ENCODE data around the gene MESD. TPM values are rescaled to one million over a fixed set of nuclear protein-coding genes. Genes with fewer than 3 reads are reported as not detected.
A peak's percentile ranks its signal among the peaks of the same experiment; 100 is the strongest.

Gene MESD
- polyA plus RNA-seq, 4 donors, result 39.7 to 44.3 (median 42.3) TPM

DNA sequence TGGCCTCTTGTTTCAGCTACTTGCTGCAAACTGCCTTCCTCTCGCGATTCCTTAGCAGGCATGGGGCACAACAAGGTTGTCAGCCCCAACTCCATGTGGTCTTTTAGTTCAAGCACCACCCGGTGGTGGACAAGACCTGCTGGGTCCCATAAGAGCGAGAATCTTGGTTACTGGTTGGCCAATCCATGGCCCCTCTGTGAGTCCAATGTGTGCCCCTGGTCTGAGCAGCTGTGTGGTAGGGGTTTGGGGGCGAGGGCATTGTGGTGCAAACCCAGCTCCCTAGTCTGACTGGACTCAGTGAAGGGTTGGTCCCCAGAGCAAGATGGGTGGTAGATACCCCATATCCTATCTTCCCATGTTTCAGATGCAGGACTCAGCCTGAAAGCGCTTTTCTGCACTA is 48.8 kb downstream of the MESD start:
- no peak for DNase-seq (ENCODE audit: low read depth in 4 of 4, low spot score in 2 of 4)

DNA sequence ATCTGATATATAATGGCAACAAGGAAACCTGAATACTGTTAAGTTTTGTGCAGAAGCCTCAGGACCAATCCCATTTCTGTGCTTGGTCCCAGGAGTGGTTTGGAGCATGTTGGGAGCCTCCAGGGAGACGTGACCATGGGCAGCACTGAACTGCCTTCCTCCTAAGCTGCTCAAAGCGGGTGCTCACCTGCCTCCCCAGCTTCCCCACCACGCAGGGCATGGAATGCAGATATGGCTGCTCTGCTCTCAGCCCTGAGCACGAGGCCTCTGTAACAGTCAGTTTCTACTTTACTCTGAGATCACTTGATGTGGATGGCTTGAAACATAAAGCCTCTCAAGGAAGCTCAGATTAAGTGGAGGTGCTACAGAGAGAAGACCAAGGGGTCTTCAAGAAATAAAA is 49.3 kb downstream of the MESD start:
- DNase-seq (ENCODE audit: low read depth in 4 of 4, low spot score in 2 of 4), result no peak

DNA sequence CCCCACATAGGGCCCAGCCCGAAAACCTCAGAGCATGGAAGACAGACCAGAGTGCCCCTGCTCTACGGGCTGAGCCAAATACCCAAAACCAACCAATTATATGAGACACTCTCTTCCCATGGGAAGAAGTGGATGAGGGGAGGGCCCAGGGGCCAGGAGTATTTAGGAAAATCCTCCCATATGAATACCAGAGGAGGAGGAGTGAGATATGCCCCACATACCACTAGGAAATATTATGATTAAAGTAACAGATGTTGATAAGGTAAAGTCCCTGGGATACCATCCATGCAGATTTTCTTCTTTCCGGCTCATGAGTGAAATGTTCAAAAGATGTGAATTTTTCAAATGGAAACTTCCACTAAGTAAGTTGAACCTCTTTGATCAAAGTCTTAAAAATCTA is 50.4 kb downstream of the MESD start:
- DNase-seq (ENCODE audit: low read depth in 4 of 4, low spot score in 2 of 4), result no peak

DNA sequence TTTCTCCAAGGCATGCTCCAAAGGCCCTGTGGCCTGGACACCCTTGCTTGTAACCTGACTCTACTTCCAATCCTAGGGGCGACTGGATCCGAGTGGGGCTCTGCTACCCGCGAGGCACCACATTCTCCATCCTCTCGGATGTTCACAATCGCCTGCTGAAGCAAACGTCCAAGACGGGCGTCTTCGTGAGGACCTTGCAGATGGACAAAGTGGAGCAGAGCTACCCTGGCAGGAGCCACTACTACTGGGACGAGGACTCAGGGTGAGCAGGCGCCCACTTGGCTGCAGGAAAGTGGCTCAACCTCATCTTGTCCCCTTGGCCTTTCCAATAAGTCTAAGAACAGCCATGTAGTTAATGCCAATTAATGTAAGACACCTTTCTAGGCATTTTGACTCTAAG is 51.9 kb downstream of the MESD start:
- DNase-seq (ENCODE audit: low read depth in 4 of 4, low spot score in 2 of 4), result no peak

DNA sequence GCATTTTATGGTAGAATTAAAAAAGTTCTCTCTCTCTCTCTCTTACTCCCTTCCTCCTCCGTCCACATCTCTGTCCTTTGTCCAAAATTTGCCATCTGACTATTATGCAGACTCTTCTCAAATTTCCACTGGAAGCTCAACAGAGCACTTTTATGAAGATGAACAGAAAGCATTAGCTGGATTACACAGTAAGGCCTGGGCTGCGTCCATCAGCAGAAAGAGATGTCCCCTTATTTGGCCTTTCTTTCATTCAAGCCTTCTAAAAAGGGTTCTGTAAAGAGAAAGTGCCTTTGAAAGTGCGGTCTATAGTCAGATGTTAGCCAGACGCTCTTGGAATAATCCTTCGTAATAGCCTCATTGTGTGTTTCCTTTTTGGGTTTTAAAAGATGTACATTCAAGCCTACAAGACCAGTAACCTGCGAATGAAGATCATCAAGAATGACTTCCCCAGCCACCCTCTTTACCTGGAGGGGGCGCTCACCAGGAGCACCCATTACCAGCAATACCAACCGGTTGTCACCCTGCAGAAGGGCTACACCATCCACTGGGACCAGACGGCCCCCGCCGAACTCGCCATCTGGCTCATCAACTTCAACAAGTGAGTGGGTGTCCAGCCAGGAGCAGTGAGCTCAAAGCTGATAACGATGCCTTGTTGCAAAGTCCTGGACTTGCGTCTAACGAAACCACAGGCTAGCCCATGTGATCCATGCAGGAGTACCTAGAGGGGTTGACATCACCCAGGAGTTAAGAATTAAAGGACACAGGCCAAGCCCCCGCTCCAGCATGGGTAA is 53.1 kb downstream of the MESD start:
- DNase-seq (ENCODE audit: low read depth in 4 of 4, low spot score in 2 of 4), result no peak

DNA sequence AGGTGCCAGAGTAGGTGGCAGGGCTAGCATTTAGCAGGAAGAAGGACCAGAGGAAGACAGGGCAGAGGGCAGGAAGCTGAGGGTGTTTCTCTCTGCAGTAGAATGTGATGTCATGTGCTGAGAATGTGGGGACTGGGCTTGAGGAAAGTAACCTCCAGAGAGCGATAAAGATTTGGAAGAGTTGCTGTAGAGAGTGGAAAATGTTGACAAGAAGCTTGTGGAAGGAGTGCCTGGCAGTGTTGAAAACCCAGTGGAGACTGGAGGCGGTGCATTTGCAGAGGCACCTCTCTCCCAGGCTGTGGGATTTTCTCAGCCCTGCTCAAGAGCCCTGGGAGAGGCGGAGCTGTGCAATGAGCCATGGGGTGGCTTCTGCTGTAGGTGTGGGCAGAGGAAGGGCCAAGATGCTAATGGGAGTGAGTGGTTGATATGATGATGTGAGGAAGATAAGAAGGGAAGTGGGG is 54.8 kb downstream of the MESD start:
- no peak for DNase-seq (ENCODE audit: low read depth in 4 of 4, low spot score in 2 of 4)

DNA sequence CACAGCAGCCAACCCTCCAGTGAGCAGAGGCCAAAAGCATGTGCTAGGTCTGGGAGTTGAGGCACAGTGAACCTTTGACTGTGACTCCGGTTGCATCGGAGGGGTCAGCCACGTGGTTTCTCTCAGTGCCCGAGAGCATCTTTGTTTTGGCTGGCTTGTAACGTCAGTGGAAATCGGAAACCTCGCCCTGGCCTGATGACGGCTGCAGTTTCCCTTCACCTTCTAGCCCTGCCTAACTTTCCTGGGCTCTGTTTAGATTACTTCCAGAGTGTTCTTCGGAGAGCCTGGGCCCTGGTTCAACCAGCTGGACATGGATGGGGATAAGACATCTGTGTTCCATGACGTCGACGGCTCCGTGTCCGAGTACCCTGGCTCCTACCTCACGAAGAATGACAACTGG is 56.6 kb downstream of the MESD start:
- peak in 2 of 4 donors; percentile 10 to 11 for DNase-seq (ENCODE audit: low read depth in 4 of 4, low spot score in 2 of 4)

DNA sequence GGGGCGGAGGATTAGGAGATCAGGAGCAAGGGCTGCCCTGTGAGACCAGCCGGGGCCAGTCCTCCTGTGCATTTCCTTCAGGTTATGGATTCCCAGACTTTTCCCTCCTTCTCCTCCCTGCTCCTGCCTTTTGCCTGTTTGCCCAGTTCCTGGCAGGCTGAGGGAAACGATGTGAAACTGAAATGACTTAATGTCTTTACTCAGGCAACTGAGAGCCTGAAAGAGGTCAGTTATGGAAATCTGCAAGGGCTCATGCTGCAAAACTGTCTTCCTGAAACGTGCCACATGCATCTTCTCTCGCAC is 57.2 kb downstream of the MESD start:
- no peak for DNase-seq (ENCODE audit: low read depth in 4 of 4, low spot score in 2 of 4)

DNA sequence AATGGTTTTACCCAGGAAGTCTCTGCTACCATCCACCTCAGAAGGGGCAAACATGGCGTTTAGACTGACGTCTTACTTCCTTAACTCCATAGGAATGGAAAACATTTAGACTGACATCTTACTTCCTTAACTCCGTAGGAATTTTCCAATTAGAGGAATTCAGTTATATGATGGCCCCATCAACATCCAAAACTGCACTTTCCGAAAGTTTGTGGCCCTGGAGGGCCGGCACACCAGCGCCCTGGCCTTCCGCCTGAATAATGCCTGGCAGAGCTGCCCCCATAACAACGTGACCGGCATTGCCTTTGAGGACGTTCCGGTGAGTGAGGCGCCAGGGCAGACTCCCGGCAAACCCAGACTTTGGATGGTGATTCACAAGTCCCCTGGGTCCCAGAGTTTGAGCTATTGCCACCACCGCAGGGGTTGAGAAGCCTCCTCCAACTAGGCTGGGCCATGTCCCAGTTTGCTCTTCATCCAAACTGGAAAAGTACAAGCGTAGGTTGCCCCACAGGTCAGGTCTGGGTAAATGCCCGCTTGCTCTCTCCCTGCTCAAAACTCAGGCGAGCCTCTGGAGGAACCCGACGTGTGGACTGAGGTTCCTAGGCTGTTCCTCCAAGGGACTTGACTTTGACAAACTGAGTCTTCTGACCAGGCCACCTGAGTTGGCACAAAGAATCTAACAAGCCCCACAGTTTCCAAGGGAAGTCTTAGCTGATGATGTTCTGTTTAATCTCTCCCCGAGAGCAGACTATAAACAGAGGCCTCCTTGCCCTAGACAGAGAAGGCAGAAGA is 57.7 kb downstream of the MESD start:
- no peak for DNase-seq (ENCODE audit: low read depth in 4 of 4, low spot score in 2 of 4)

DNA sequence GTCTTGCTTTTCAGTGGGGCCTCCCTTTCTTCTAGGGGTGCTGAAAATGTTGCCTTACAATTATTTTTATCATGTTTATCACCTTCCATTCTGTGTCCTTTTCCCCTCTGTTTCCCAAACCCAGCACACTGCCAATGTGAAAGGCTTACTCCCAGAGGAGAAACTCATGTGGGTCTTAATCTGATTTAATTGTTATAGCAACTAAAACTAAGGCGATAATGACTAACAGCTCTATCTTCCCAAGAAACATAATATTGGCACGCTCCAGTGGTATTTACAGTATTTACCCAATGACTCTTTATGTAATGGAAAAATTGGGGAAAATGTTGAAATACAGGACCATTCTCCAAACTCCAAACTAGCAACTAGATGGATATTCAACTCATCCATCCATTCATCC is 58.4 kb downstream of the MESD start:
- DNase-seq (ENCODE audit: low read depth in 4 of 4, low spot score in 2 of 4), result no peak

DNA sequence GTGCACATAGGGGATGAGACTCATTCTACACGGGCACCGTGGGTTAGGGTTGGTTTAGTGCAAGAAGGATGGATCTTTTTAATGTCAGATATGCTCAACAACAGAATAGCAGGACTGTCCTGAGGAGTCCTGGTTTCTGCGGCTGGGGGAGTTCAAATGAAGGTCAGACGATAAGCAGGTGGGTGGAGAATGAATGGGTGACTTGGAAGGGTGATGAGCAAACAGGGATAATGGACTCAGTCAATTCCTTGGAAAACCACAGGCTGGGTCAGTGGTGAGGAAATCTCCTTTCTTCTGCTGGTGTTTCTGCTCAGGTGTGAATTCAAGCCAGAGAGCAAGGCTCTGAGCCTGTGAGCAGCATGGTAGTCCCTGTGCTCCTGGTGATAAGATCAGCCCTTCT is 59.9 kb downstream of the MESD start:
- DNase-seq (ENCODE audit: low read depth in 4 of 4, low spot score in 2 of 4), result no peak

DNA sequence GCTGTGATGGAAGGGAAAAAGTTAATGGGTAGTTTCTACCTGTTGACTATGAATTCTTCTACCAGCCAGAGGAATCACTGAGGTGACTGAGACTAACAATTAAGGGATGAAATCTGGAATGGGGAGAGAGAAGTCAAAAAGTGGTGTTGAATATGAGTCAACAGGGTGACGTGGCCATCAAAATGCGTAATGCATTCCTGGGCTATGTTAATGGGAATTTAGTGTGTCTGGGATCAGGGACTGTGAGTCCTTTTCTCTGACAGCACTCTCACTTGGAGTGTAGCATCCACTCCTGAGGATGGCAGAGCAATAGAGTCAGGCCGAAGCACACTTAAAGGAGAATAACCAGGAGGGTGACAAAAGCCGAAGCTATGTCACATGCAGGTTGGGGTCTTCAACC is 60.4 kb downstream of the MESD start:
- DNase-seq (ENCODE audit: low read depth in 4 of 4, low spot score in 2 of 4), result no peak

DNA sequence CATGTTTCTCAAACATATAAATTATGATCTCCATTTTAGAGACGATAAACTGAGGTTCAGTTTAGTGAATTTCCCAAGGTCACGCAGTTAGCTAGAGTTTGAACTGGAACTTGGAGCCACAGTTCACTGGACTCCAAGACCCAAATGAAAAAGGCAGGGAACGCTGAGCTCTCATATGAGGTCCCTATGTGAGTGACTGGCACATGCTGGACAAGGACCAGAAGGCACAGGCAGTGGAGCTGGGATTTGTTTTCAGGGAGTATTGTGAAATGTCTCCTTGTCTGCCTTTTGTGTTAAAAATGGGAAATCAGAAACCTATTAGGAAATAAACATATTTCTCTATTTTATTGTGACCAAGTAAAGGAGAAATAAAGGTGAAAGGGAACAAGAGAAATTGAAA is 63.5 kb downstream of the MESD start:
- no peak for DNase-seq (ENCODE audit: low read depth in 4 of 4, low spot score in 2 of 4)

DNA sequence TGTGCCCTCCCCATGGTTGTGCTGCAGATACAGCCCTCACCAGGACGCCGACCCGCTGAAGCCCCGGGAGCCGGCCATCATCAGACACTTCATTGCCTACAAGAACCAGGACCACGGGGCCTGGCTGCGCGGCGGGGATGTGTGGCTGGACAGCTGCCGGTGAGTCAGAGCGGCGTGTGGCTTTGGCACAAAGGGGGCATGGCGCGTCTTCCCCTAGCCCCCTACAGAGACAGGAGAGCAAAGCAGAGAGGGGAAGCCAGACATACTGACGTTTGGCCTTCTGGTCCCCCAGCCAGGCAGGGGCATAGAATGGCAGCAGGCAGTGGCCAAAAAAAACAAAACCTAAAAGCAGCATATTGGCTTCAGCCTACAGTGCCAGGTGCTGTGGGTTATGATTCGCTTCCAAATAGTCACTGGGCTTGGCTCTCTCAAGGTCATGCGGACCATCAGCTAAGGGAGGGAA is 64.0 kb downstream of the MESD start:
- no peak for DNase-seq (ENCODE audit: low read depth in 4 of 4, low spot score in 2 of 4)

DNA sequence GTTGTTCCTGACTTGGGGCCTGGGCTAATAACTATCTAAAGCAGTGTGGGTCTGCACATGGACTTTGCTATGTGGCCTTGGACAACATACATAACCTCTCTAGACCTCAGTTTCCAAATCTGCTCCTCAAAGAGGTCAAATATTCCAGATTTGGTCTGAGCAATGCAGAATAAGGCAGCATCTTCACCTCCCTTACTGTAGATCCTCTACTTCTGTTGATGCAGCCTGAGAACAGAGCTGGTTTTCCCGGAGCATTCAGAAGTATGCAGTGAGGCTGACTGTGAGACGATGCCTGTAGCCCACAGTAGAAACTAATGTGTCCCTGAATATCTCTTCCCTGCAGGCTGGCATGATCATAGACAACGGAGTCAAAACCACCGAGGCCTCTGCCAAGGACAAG is 65.3 kb downstream of the MESD start:
- DNase-seq (ENCODE audit: low read depth in 4 of 4, low spot score in 2 of 4), result no peak

DNA sequence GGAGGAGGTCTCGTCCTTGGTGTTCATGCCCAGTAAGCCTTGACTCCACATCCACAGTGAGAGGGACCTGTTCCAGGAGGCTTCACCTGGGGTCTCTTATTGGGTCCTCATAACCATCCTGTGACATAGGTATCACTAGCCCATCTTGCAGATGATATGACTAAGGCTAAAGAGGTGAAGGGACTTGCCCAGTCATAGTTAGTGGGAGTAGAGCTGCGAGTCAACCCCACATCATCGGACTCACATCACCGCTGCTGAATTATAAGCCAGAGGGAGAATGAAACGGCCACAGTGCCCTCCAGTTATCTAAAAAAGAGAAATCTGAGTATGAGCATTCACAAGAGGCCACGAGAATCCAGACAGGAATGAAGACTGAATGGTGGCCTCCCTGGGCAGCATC is 66.0 kb downstream of the MESD start:
- no peak for DNase-seq (ENCODE audit: low read depth in 4 of 4, low spot score in 2 of 4)

DNA sequence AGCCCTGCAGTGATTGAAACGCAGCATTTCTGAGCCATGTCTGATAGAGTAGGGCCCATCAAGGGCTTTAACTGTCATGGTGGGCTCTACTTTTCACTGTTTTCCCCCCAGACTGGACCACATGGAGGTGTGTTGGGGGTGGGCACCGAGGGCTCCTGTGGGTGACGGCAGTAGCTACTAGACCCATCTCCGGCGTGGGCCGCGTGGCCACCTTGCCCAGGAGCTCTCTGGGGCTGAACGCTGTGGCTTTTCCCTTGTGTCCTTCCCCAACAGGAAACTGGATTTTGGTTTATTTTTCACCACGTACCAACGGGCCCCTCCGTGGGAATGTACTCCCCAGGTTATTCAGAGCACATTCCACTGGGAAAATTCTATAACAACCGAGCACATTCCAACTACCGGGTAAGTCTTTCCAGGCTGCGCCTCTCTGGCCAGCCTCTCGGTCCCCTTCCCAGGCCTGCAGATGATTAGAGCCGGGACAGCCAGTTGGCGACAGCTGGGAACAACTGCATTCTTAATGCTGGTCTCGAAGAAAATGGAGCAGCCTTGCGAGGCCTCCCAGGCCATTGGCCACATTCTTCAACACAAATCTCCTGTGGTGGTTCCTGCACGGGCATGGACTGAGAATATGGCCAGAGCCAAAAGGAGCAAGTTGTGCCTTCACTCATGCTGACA is 67.7 kb downstream of the MESD start:
- no peak for DNase-seq (ENCODE audit: low read depth in 4 of 4, low spot score in 2 of 4)

DNA sequence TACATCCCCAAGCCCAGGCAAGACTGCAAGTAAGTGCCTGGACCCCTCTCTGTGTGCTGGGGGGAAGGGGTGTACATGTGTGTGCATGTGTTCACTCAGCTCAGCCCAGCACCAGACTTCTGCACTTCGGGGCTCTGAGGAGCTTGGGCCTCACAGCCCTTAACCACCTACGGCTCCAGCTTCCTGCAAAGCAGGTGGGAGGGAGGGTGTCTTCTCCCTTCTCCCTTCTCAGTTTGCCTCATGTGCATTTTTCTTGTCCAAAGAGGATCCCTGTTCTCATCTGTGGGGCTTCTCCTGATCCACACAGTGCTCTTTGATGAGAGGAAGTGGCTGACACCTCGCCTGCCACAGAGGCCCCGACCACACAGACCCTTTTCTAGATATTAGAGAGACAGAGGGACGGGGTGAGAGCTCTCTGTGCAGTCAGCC is 69.3 kb downstream of the MESD start:
- DNase-seq (ENCODE audit: low read depth in 4 of 4, low spot score in 2 of 4), result no peak

DNA sequence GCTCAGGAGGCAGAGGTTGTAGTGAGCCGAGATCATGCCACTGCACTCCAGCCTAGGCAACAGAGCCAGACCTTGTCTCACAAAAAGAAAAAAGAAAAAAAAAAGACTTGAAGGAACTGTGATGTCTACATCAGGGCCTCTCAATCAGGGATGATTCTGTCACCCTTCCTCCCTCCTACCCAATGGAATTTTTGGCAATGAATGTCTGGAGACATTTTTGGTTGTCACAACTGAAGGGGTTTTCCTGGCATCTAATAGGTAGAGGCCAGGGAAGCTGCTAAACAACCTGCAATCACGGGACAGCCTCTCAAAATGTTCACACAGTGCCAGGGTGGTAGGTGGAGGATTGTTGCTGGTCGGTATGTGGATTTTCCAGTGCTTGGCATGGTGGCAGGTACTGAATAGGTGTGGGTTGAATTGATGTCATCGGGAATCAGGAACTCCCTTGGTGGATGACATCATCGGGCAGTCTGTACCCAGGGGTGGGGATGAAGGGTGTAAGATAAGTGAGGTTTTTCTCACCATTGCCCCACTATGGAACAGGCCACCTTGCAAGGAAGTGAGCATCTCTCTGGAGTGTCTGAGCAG is 71.3 kb downstream of the MESD start:
- no peak for DNase-seq (ENCODE audit: low read depth in 4 of 4, low spot score in 2 of 4)

DNA sequence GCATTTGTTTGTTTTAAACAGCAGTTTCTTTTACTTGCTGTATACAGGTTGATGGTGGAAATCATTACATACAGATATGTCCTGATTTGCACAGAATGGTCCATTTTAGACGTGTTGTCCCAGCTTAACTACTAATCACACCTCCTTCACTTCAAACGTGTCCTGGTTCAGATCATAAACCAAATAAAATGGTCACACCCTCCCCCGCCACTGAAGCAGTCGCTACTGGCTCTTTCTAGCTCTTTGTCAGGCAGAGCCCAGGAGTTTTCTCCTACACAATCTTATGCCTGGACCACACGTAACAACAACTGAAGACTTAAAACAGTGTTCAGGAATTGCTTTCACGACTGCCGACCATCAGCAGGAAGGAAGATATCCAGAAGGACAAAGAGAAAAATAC is 73.6 kb downstream of the MESD start:
- no peak for DNase-seq (ENCODE audit: low read depth in 4 of 4, low spot score in 2 of 4)

DNA sequence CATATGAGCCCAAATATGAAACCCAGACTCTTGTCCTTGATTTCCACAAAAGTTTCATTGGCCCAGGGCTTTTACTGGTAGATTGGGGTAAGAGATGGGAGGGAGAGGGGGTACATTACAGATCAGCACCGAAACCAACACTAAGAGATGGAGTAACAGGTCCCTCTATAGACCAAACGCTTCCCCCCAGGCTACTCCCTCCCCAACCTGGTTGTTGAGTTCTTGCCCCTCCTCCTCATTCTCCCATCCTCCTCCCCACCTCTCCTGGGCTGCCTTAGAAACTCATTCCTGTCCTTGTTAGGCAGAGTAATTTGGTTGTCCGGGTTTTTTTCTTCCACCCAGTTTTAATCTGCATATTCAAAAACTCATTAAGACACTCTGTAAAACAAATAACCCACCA is 74.1 kb downstream of the MESD start:
- no peak for DNase-seq (ENCODE audit: low read depth in 4 of 4, low spot score in 2 of 4)

Data from left renal cortex interstitium (tissue), 4 donors.